WTC11 (cell line): ENCODE measurements around the gene RBM48. TPM values are rescaled to one million over a fixed set of nuclear protein-coding genes. Genes with fewer than 3 reads are reported as not detected.

ENCODE experiments used
- ATAC-seq: fragments of 200-7000 bp; cut with Tn5 transposase; 2 replicates; pipeline ENCODE4 v1.10.0; 2021; ENCODE audit warnings: mild to moderate bottlenecking, moderate library complexity
- CTCF ChIA-PET: fragments of 300-600 bp; sonication (Branson Sonifier 250); formaldehyde crosslinking; loops from one replicate; lab custom pipeline; 2021; ENCODE audit warnings: antibody characterized with exemption; lab: Charles Lee
- POLR2A ChIA-PET: fragments of 350-600 bp; sonication (Branson Sonifier 250); formaldehyde crosslinking; loops from one replicate; lab custom pipeline; 2021; ENCODE audit warnings: antibody characterized with exemption; lab: Charles Lee
- DNase-seq: peaks from one replicate; pipeline ENCODE4 v3.0.0; 2021; ENCODE audit warnings: low spot score
- H3K27ac Mint-ChIP-seq: 2 replicates; pipeline ENCODE4 v1.8.0; 2021; ENCODE audit warnings: mixed read lengths
- H3K27me3 Mint-ChIP-seq: 2 replicates; pipeline ENCODE4 v1.8.0; 2021; ENCODE audit warnings: low read depth, mild to moderate bottlenecking, moderate library complexity, mixed read lengths
- H3K36me3 Mint-ChIP-seq: 2 replicates; pipeline ENCODE4 v1.8.0; 2021; ENCODE audit warnings: mixed read lengths
- H3K4me1 Mint-ChIP-seq: 2 replicates; pipeline ENCODE4 v1.8.0; 2022; ENCODE audit warnings: mixed read lengths
- H3K4me3 Mint-ChIP-seq: 2 replicates; pipeline ENCODE4 v1.8.0; 2021; ENCODE audit warnings: mild to moderate bottlenecking, moderate library complexity, mixed read lengths
- H3K9me3 Mint-ChIP-seq: 2 replicates; pipeline ENCODE4 v1.8.0; 2021; ENCODE audit warnings: mixed read lengths
- ATF1 ChIP-seq: sonication (generic); formaldehyde crosslinking; IDR thresholded peaks from 2 replicates; pipeline ENCODE4 v1.8.1; 2023; ENCODE audit warnings: mild to moderate bottlenecking, moderate library complexity, missing genetic modification reagents
- ATF3 ChIP-seq: sonication (generic); formaldehyde crosslinking; conservative IDR thresholded peaks from 2 replicates; pipeline ENCODE4 v1.8.1; 2022; ENCODE audit warnings: mild to moderate bottlenecking, missing genetic modification reagents
- ATF6 ChIP-seq: sonication (generic); formaldehyde crosslinking; IDR thresholded peaks from 2 replicates; pipeline ENCODE4 v1.8.1; 2023; ENCODE audit warnings: mild to moderate bottlenecking, missing genetic modification reagents
- CDX4 ChIP-seq: fragments of 250-450 bp; sonication (Bioruptor Pico); IDR thresholded peaks from 2 replicates; pipeline ENCODE4 v1.9.0; 2021; ENCODE audit warnings: moderate library complexity, mild to moderate bottlenecking, inconsistent platforms, borderline replicate concordance
- CREB1 ChIP-seq: sonication (generic); formaldehyde crosslinking; IDR thresholded peaks from 2 replicates; pipeline ENCODE4 v1.8.0; 2023; ENCODE audit warnings: mild to moderate bottlenecking, missing genetic modification reagents
- CREM ChIP-seq: sonication (generic); formaldehyde crosslinking; IDR thresholded peaks from 2 replicates; pipeline ENCODE4 v1.8.1; 2022; ENCODE audit warnings: mild to moderate bottlenecking, missing genetic modification reagents, moderate library complexity
- E2F4 ChIP-seq: sonication (generic); formaldehyde crosslinking; IDR thresholded peaks from 2 replicates; pipeline ENCODE4 v1.8.1; 2022; ENCODE audit warnings: low read depth, mild to moderate bottlenecking, moderate library complexity, missing genetic modification reagents, borderline replicate concordance
- EMX1 ChIP-seq: fragments of 250-450 bp; sonication (Bioruptor Pico); IDR thresholded peaks from 2 replicates; pipeline ENCODE4 v1.8.0; 2021; ENCODE audit warnings: mild to moderate bottlenecking
- IRF2 ChIP-seq: sonication (generic); formaldehyde crosslinking; IDR thresholded peaks from 2 replicates; pipeline ENCODE4 v1.8.0; 2022; ENCODE audit warnings: low read depth, missing genetic modification reagents, borderline replicate concordance
- JUN ChIP-seq: sonication (generic); formaldehyde crosslinking; IDR thresholded peaks from 2 replicates; pipeline ENCODE4 v1.8.0; 2023; ENCODE audit warnings: mild to moderate bottlenecking, missing genetic modification reagents
- NFATC4 ChIP-seq: fragments of 250-450 bp; sonication (Bioruptor Pico); IDR thresholded peaks from 2 replicates; pipeline ENCODE4 v1.9.0; 2021; ENCODE audit warnings: mild to moderate bottlenecking
- NR2C2 ChIP-seq: sonication (generic); formaldehyde crosslinking; IDR thresholded peaks from 2 replicates; pipeline ENCODE4 v1.8.0; 2022; ENCODE audit warnings: mild to moderate bottlenecking, missing genetic modification reagents
- OVOL2 ChIP-seq: fragments of 250-450 bp; sonication (Bioruptor Pico); IDR thresholded peaks from 2 replicates; pipeline ENCODE4 v1.9.0; 2021; ENCODE audit warnings: mild to moderate bottlenecking, borderline replicate concordance
- PRRX2 ChIP-seq: fragments of 250-450 bp; sonication (Bioruptor Pico); IDR thresholded peaks from 2 replicates; pipeline ENCODE4 v1.8.0; 2021; ENCODE audit warnings: mild to moderate bottlenecking
- SMAD3 ChIP-seq: sonication (generic); formaldehyde crosslinking; IDR thresholded peaks from 2 replicates; pipeline ENCODE4 v1.8.0; 2022; ENCODE audit warnings: missing genetic modification reagents, mild to moderate bottlenecking, borderline replicate concordance
- SMAD4 ChIP-seq: sonication (generic); formaldehyde crosslinking; IDR thresholded peaks from 2 replicates; pipeline ENCODE4 v1.8.0; 2022; ENCODE audit warnings: mild to moderate bottlenecking, missing genetic modification reagents
- SOX15 ChIP-seq: fragments of 250-450 bp; sonication (Bioruptor Pico); IDR thresholded peaks from 2 replicates; pipeline ENCODE4 v1.9.0; 2021; ENCODE audit warnings: mild to moderate bottlenecking
- TCF7 ChIP-seq: sonication (generic); formaldehyde crosslinking; IDR thresholded peaks from 2 replicates; pipeline ENCODE4 v1.8.0; 2022; ENCODE audit warnings: mild to moderate bottlenecking, low read depth, missing genetic modification reagents, moderate library complexity
- ZNF232 ChIP-seq: sonication (generic); formaldehyde crosslinking; IDR thresholded peaks from 2 replicates; pipeline ENCODE4 v1.8.0; 2022; ENCODE audit warnings: mild to moderate bottlenecking, missing genetic modification reagents
- ZNF396 ChIP-seq: fragments of 250-450 bp; sonication (Bioruptor Pico); IDR thresholded peaks from 2 replicates; pipeline ENCODE4 v1.8.0; 2021; ENCODE audit warnings: mild to moderate bottlenecking, moderate library complexity, borderline replicate concordance
- ZNF416 ChIP-seq: fragments of 250-450 bp; sonication (Bioruptor Pico); IDR thresholded peaks from 2 replicates; pipeline ENCODE4 v1.9.0; 2021; ENCODE audit warnings: mild to moderate bottlenecking, inconsistent platforms
- total RNA-seq: library from RNA; stranded (reverse); gene quantifications from 3 replicates; pipeline ENCODE4 v1.2.3, GENCODE V29; 2021
- TF ChIP-seq, protein P1 (sequence below): sonication (generic); formaldehyde crosslinking; IDR thresholded peaks from 2 replicates; pipeline ENCODE4 v1.8.0; 2022; ENCODE audit warnings: mild to moderate bottlenecking, missing genetic modification reagents
- TF ChIP-seq, protein P2 (sequence below): sonication (generic); formaldehyde crosslinking; IDR thresholded peaks from 2 replicates; pipeline ENCODE4 v1.8.0; 2023; ENCODE audit warnings: missing genetic modification reagents
- TF ChIP-seq, protein P3 (sequence below): sonication (generic); formaldehyde crosslinking; IDR thresholded peaks from 2 replicates; pipeline ENCODE4 v1.8.1; 2023; ENCODE audit warnings: mild to moderate bottlenecking, missing genetic modification reagents
- TF ChIP-seq, protein P4 (sequence below): fragments of 250-450 bp; sonication (Bioruptor Pico); IDR thresholded peaks from 2 replicates; pipeline ENCODE4 v1.8.0; 2021; ENCODE audit warnings: mild to moderate bottlenecking

Gene RBM48
- total RNA-seq, 1 experiment from 2014 or later = 8.0 TPM

GRCh38 chr7:92563345-92563744 lies 34.8 kb downstream of the RBM48 start (continued):
- TF ChIP-seq, protein P1, sequence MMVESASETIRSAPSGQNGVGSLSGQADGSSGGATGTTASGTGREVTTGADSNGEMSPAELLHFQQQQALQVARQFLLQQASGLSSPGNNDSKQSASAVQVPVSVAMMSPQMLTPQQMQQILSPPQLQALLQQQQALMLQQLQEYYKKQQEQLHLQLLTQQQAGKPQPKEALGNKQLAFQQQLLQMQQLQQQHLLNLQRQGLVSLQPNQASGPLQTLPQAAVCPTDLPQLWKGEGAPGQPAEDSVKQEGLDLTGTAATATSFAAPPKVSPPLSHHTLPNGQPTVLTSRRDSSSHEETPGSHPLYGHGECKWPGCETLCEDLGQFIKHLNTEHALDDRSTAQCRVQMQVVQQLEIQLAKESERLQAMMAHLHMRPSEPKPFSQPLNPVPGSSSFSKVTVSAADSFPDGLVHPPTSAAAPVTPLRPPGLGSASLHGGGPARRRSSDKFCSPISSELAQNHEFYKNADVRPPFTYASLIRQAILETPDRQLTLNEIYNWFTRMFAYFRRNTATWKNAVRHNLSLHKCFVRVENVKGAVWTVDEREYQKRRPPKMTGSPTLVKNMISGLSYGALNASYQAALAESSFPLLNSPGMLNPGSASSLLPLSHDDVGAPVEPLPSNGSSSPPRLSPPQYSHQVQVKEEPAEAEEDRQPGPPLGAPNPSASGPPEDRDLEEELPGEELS (CRISPR knock-in tag) = no peak
- TF ChIP-seq ZNF232 (CRISPR knock-in tag) (no peak), EMX1 (CRISPR knock-in tag) (no peak), IRF2 (CRISPR knock-in tag) (no peak)

DNA sequence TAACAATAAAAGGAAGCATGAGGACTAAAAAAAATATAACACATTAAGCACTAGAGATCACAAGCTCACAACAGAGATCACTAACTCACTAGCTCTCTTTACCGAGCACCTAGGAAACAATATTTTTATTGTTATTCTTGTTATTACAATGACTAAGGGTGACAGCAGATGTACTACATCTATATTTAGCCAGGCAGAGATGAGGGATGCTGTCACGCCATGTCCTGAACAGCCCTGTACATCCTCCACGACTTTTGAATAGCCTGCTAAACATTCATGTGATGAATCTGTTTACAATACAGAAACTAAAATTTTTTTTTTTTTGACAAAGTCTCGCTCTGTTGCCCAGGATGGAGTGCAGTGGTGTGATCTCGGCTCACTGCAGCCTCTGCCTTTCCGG lies 38.9 kb downstream of the RBM48 start:
- CTCF ChIA-PET = no interaction called here
- Mint-ChIP-seq H3K36me3 (peaks cover 39% of the 10 kb centered on the region), H3K9me3 (no peaks in the 10 kb centered on the region), H3K27me3 (no peaks in the 10 kb centered on the region), H3K4me1 (no peaks in the 10 kb centered on the region), H3K4me3 (no peak overlapping the region), H3K27ac (no peak overlapping the region)
- POLR2A ChIA-PET = no interaction called here
- TF ChIP-seq ATF1 (CRISPR knock-in tag) (no peak), ATF6 (CRISPR knock-in tag) (no peak), CDX4 (no peak), ZNF396 (CRISPR knock-in tag) (no peak), SMAD3 (CRISPR knock-in tag) (no peak), TCF7 (CRISPR knock-in tag) (no peak), NR2C2 (CRISPR knock-in tag) (no peak), SOX15 (no peak)
- TF ChIP-seq, protein P2, sequence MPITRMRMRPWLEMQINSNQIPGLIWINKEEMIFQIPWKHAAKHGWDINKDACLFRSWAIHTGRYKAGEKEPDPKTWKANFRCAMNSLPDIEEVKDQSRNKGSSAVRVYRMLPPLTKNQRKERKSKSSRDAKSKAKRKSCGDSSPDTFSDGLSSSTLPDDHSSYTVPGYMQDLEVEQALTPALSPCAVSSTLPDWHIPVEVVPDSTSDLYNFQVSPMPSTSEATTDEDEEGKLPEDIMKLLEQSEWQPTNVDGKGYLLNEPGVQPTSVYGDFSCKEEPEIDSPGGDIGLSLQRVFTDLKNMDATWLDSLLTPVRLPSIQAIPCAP (CRISPR knock-in tag) = no peak
- DNase-seq (no peak), ATAC-seq (no peak)

GRCh38 chr7:92569137-92569536 lies 40.5 kb downstream of the RBM48 start:
- TF ChIP-seq SMAD4 (CRISPR knock-in tag) = no peak
- TF ChIP-seq OVOL2 = no peak
- TF ChIP-seq, protein P3, sequence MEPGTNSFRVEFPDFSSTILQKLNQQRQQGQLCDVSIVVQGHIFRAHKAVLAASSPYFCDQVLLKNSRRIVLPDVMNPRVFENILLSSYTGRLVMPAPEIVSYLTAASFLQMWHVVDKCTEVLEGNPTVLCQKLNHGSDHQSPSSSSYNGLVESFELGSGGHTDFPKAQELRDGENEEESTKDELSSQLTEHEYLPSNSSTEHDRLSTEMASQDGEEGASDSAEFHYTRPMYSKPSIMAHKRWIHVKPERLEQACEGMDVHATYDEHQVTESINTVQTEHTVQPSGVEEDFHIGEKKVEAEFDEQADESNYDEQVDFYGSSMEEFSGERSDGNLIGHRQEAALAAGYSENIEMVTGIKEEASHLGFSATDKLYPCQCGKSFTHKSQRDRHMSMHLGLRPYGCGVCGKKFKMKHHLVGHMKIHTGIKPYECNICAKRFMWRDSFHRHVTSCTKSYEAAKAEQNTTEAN = no peak
- no peak for TF ChIP-seq JUN (CRISPR knock-in tag)
- TF ChIP-seq ZNF232 (CRISPR knock-in tag) = no peak
- no peak for TF ChIP-seq PRRX2 (CRISPR knock-in tag)
- no peak for TF ChIP-seq CREB1 (CRISPR knock-in tag)
- TF ChIP-seq ZNF416 (CRISPR knock-in tag) = no peak
- TF ChIP-seq, protein P4, sequence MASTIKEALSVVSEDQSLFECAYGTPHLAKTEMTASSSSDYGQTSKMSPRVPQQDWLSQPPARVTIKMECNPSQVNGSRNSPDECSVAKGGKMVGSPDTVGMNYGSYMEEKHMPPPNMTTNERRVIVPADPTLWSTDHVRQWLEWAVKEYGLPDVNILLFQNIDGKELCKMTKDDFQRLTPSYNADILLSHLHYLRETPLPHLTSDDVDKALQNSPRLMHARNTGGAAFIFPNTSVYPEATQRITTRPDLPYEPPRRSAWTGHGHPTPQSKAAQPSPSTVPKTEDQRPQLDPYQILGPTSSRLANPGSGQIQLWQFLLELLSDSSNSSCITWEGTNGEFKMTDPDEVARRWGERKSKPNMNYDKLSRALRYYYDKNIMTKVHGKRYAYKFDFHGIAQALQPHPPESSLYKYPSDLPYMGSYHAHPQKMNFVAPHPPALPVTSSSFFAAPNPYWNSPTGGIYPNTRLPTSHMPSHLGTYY (CRISPR knock-in tag) = no peak
- TF ChIP-seq CREM (CRISPR knock-in tag) = no peak
- no peak for TF ChIP-seq ATF3 (CRISPR knock-in tag)
- no peak for TF ChIP-seq NFATC4 (CRISPR knock-in tag)
- no peak for TF ChIP-seq E2F4
- TF ChIP-seq, all 79 proteins: peak for 0
- ChIA-PET CTCF (interaction anchor here (1.0 kb wide), 1 partner anchor 41 kb away, joined by 4 read pairs; the partner anchor contains the start of genes PEX1 and RBM48), POLR2A (no interaction called here)
- H3K27me3 Mint-ChIP-seq = no peaks in the 10 kb centered on the region
- no peak overlapping the region for H3K27ac Mint-ChIP-seq
- H3K4me3 Mint-ChIP-seq = no peak overlapping the region
- H3K4me1 Mint-ChIP-seq = no peaks in the 10 kb centered on the region
- DNase-seq (no peak), ATAC-seq (no peak)
- no peaks in the 10 kb centered on the region for H3K9me3 Mint-ChIP-seq
- H3K36me3 Mint-ChIP-seq = peaks cover 40% of the 10 kb centered on the region
